Adrenal gland (tissue), 5 donors: ENCODE measurements around the gene INCA1.

Experiments used
- CTCF ChIP-seq, 6 experiments: fragments of 450-650 bp in 4 of 6; fragments of 200-600 bp in 2 of 6; sonication (generic) in 1 of 6; IDR thresholded peaks; 1 replicate in 5 of 6; 2 replicates in 1 of 6; pipeline versions ENCODE4 v1.5.1 to v1.8.0; 2016 to 2021; ENCODE audit warnings: antibody characterized with exemption in 6 of 6, mild to moderate bottlenecking in 2 of 6, moderate library complexity in 1 of 6
- POLR2A ChIP-seq, 2 donors: fragments of 450-650 bp; IDR thresholded peaks; one replicate each; pipeline ENCODE4 v1.6.1; 2017; ENCODE audit warnings: antibody characterized with exemption in 2 of 2, mild to moderate bottlenecking in 2 of 2, moderate library complexity in 1 of 2
- donor health status: DM: no; HTN: no; CAD: no.

- TF ChIP-seq CTCF (IDR thresholded peaks at IDR 0.05) (no peak), POLR2A (IDR thresholded peaks at IDR 0.05) (no peak)
Measured at GRCh38 chr17:4950746-4951204, 46.5 kb downstream of the INCA1 start, which contains the start of gene ENO3.
